Fibroblast of lung (primary cell): ENCODE measurements around the gene COA7. TPM values are rescaled to one million over a fixed set of nuclear protein-coding genes. Genes with fewer than 3 reads are reported as not detected.

Experiments
- DNase-seq, 2 donors: peaks; one replicate each; pipeline versions ENCODE4 v3.0.0 to v3.0.0-alpha.2; 2010; ENCODE audit warnings: low read depth in 2 of 2
- H2AFZ ChIP-seq: 2 replicates; pipeline ENCODE4 v1.5.1; 2012; ENCODE audit warnings: low read length, control low read depth, inconsistent platforms
- H3K27ac ChIP-seq: 2 replicates; pipeline ENCODE4 v1.5.1; 2011; ENCODE audit warnings: low read length, control low read depth; ENCODE audit not compliant: insufficient read depth
- H3K27me3 ChIP-seq: 2 replicates; pipeline ENCODE4 v1.5.1; 2011; ENCODE audit warnings: mild to moderate bottlenecking, low read length; ENCODE audit not compliant: control insufficient read depth, insufficient read depth
- H3K36me3 ChIP-seq: 2 replicates; pipeline ENCODE4 v1.5.1; 2011; ENCODE audit warnings: low read length; ENCODE audit not compliant: control insufficient read depth, insufficient read depth
- H3K4me1 ChIP-seq: 2 replicates; pipeline ENCODE4 v1.5.1; 2011; ENCODE audit warnings: low read length; ENCODE audit not compliant: control insufficient read depth, insufficient read depth; ENCODE audit errors: extremely low read depth
- H3K4me2 ChIP-seq: 2 replicates; pipeline ENCODE4 v1.5.1; 2011; ENCODE audit warnings: low read length, control low read depth; ENCODE audit not compliant: insufficient read depth; ENCODE audit errors: extremely low read depth
- H3K4me3 ChIP-seq, 4 experiments: fragments of 200-600 bp in 1 of 4; sonication (generic) in 1 of 4; replicated peaks in 1 of 4; 2 replicates each; pipeline ENCODE4 v1.5.1; 2011 to 2016; ENCODE audit warnings: low read length in 4 of 4, low read depth in 3 of 4, mild to moderate bottlenecking in 3 of 4, control low read depth in 2 of 4, inconsistent platforms in 1 of 4, mixed read lengths in 1 of 4; ENCODE audit not compliant: insufficient read depth in 1 of 4; ENCODE audit errors: control extremely low read depth in 1 of 4
- H3K79me2 ChIP-seq: 2 replicates; pipeline ENCODE4 v1.5.1; 2012; ENCODE audit warnings: mild to moderate bottlenecking, low read length, inconsistent platforms; ENCODE audit not compliant: control insufficient read depth, insufficient read depth
- H3K9ac ChIP-seq: 2 replicates; pipeline ENCODE4 v1.5.1; 2011; ENCODE audit warnings: mild to moderate bottlenecking, low read length, control low read depth; ENCODE audit not compliant: insufficient read depth
- H3K9me3 ChIP-seq: 2 replicates; pipeline ENCODE4 v1.5.1; 2012; ENCODE audit warnings: low read depth, low read length; ENCODE audit not compliant: control insufficient read depth, insufficient read depth
- H4K20me1 ChIP-seq: 2 replicates; pipeline ENCODE4 v1.5.1; 2011; ENCODE audit warnings: low read length; ENCODE audit not compliant: control insufficient read depth, insufficient read depth; ENCODE audit errors: extremely low read depth
- EZH2 ChIP-seq: IDR thresholded peaks from 2 replicates; pipeline ENCODE4 v1.5.1; 2012; ENCODE audit warnings: low read length, control low read depth, mild to moderate bottlenecking; ENCODE audit errors: missing control alignments
- polyA plus RNA-seq, 2 donors: library from polyadenylated mRNA; depleted of rRNA in 1 of 2; stranded (reverse) in 1 of 2; unstranded in 1 of 2; fragments of >200 nt; gene quantifications; 2 replicates each; pipeline ENCODE4 v1.2.1, GENCODE V29; 2011 to 2012; ENCODE audit warnings: missing spikeins in 1 of 2
- total RNA-seq: library from RNA; depleted of rRNA; stranded (reverse); fragments of >200 nt; gene quantifications from 2 replicates; pipeline ENCODE4 v1.2.1, GENCODE V29; 2014
- TF ChIP-seq, protein P1 (sequence below), 2 donors: IDR thresholded peaks in 1 of 2; conservative IDR thresholded peaks in 1 of 2; 1 replicate in 1 of 2; 2 replicates in 1 of 2; pipeline ENCODE4 v1.5.1; 2011 to 2012; ENCODE audit warnings: low read length in 2 of 2, control low read depth in 1 of 2, inconsistent platforms in 1 of 2, low read depth in 1 of 2, mild to moderate bottlenecking in 1 of 2

Gene COA7
- total and polyA plus RNA-seq, 2 donors (not counting 1 experiment from before 2014, with no cell fraction given), result 14.5 to 16.2 TPM

DNA sequence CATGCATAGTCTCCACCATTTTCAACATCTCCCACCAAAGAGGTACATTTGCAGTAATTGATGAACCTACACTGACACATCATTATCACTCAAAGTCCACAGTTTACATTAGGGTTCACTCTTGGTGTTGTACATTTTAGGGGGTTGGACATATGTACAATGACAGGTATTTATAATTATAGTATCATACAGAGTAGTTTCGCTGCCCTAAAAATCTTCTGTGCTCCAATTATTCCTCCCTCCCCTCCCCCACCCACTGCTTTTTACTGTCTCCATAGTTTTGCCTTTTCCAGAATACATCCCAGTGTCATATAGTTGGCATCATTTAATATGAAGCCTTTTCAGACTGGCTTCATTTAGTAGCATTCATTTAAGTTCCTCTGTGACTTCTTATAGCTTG is 13.6 kb downstream of the COA7 start:
- Histone ChIP-seq H4K20me1 (no peaks in the 10 kb centered on the region), H3K36me3 (peaks cover 2% of the 10 kb centered on the region), H3K4me2 (no peak overlapping the region), H3K9me3 (no peaks in the 10 kb centered on the region), H3K4me1 (no peaks in the 10 kb centered on the region), H2AFZ (no peak overlapping the region), H3K9ac (no peak overlapping the region), H3K27me3 (no peaks in the 10 kb centered on the region), H3K4me3 (no peak overlapping the region), H3K27ac (no peak overlapping the region), H3K79me2 (no peaks in the 10 kb centered on the region)
- TF ChIP-seq EZH2, result no peak
- TF ChIP-seq, protein P1, sequence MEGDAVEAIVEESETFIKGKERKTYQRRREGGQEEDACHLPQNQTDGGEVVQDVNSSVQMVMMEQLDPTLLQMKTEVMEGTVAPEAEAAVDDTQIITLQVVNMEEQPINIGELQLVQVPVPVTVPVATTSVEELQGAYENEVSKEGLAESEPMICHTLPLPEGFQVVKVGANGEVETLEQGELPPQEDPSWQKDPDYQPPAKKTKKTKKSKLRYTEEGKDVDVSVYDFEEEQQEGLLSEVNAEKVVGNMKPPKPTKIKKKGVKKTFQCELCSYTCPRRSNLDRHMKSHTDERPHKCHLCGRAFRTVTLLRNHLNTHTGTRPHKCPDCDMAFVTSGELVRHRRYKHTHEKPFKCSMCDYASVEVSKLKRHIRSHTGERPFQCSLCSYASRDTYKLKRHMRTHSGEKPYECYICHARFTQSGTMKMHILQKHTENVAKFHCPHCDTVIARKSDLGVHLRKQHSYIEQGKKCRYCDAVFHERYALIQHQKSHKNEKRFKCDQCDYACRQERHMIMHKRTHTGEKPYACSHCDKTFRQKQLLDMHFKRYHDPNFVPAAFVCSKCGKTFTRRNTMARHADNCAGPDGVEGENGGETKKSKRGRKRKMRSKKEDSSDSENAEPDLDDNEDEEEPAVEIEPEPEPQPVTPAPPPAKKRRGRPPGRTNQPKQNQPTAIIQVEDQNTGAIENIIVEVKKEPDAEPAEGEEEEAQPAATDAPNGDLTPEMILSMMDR (conservative IDR thresholded peaks at IDR 0.05 in 1 of 2, IDR thresholded peaks at IDR 0.05 in 1 of 2; ENCODE audit: low read depth in 1 of 2, low read length in 2 of 2), result no peak
- no peak for DNase-seq

DNA sequence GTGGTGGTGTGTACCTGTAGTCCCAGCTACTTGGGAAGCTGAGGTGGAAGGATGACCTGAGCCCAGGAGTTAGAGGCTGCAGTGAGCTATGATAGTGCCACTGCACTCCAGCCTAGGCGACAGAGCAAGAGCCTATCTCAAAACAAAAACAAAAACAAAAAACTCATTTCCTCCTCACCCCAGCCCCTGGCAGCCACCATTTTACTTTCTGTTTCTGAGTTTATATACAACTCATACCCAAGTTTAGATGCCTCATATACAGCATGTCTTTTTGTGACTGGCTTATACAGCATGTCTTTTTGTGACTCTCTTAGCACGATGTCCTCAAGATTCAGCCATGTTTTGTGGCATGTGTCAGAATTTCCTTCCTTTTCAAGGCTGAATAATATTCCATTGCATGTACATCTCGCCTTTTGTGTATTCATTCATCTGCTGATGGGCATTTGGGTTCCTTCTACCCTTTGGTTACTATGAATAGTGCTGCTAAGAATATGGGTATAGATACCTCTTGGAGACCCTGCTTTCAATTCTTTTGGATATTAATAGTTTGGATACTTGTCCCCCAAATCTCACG is 14.7 kb downstream of the COA7 start:
- peaks cover 2% of the 10 kb centered on the region for H3K36me3 ChIP-seq
- no peak overlapping the region for H3K27ac ChIP-seq
- H3K9ac ChIP-seq, result no peak overlapping the region
- no peaks in the 10 kb centered on the region for H3K4me1 ChIP-seq
- no peak overlapping the region for H3K4me3 ChIP-seq
- TF ChIP-seq EZH2, result no peak
- TF ChIP-seq, protein P1 (conservative IDR thresholded peaks at IDR 0.05 in 1 of 2, IDR thresholded peaks at IDR 0.05 in 1 of 2; ENCODE audit: low read depth in 1 of 2, low read length in 2 of 2), result no peak
- H3K79me2 ChIP-seq, result no peaks in the 10 kb centered on the region
- no peak for DNase-seq
- no peak overlapping the region for H2AFZ ChIP-seq
- no peaks in the 10 kb centered on the region for H3K27me3 ChIP-seq
- H3K4me2 ChIP-seq, result no peak overlapping the region
- no peaks in the 10 kb centered on the region for H4K20me1 ChIP-seq
- H3K9me3 ChIP-seq, result no peaks in the 10 kb centered on the region

DNA sequence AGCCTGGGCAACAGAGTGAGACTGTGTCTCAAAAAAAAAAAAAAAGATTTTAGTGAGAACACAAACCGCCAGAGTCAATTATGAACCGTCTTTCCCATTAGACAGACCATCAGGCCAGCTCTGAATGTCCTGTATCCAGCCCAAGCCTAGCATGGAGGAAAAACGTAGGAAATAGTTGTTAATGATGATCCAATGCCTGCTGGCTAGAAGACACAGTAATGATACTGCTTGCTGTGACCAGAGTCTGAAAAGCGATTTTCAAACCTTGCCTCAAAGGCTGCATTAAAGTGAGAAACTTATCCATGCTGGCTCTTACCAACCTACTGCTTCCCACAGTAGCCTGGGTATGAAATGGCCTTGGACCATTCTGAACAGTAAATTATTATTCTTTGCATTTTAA is 17.0 kb downstream of the COA7 start:
- Histone ChIP-seq H2AFZ (no peak overlapping the region), H3K4me2 (no peak overlapping the region), H3K27me3 (no peaks in the 10 kb centered on the region), H3K9ac (no peak overlapping the region), H3K9me3 (no peaks in the 10 kb centered on the region), H3K79me2 (no peaks in the 10 kb centered on the region), H3K36me3 (no peaks in the 10 kb centered on the region), H3K4me3 (no peak overlapping the region), H3K4me1 (no peaks in the 10 kb centered on the region), H4K20me1 (no peaks in the 10 kb centered on the region), H3K27ac (no peak overlapping the region)
- DNase-seq, result no peak
- TF ChIP-seq EZH2, result no peak
- TF ChIP-seq, protein P1 (conservative IDR thresholded peaks at IDR 0.05 in 1 of 2, IDR thresholded peaks at IDR 0.05 in 1 of 2; ENCODE audit: low read depth in 1 of 2, low read length in 2 of 2), result no peak
